ENCODE results near the gene RNGTT. TPM values are rescaled to one million over a fixed set of nuclear protein-coding genes. Genes with fewer than 3 reads are reported as not detected.

RNGTT gene
- total RNA-seq, 2 donors from 2014 or later, result 7.8 to 11.4 TPM

- Histone ChIP-seq H3K9ac (ENCODE audit: low read depth in 2 of 2, low read length in 2 of 2) (no peak overlapping the region), H3K27ac (no peak overlapping the region), H3K27me3 (no peaks in the 10 kb centered on the region), H3K4me1 (no peaks in the 10 kb centered on the region), H3K36me3 (no peaks in the 10 kb centered on the region), H3K9me3 (no peaks in the 10 kb centered on the region), H3K4me3 (no peak overlapping the region)
- TF ChIP-seq CTCF (IDR thresholded peaks at IDR 0.05), result no peak
- intact Hi-C loops (cut with DNase I), result no loop called here
- DNase-seq, result no peak
Measured at GRCh38 chr6:88611721-88612120, 351.7 kb downstream of the RNGTT start.

GRCh38 chr6:88609983-88610382 is 353.4 kb downstream of the RNGTT start:
- no peak for TF ChIP-seq CTCF (IDR thresholded peaks at IDR 0.05)
- H3K36me3 ChIP-seq, result no peaks in the 10 kb centered on the region
- no peak overlapping the region for H3K9ac ChIP-seq (ENCODE audit: low read depth in 2 of 2, low read length in 2 of 2)
- no peak for DNase-seq
- H3K9me3 ChIP-seq, result no peaks in the 10 kb centered on the region
- no peaks in the 10 kb centered on the region for H3K27me3 ChIP-seq
- intact Hi-C loops (cut with DNase I), result no loop called here
- H3K4me3 ChIP-seq, result no peak overlapping the region
- H3K27ac ChIP-seq, result no peak overlapping the region
- H3K4me1 ChIP-seq, result no peaks in the 10 kb centered on the region

GRCh38 chr6:88605271-88605670 is 358.1 kb downstream of the RNGTT start:
- intact Hi-C loops (cut with DNase I), result no loop called here
- Histone ChIP-seq H3K9me3 (no peaks in the 10 kb centered on the region), H3K9ac (ENCODE audit: low read depth in 2 of 2, low read length in 2 of 2) (no peak overlapping the region), H3K4me1 (no peaks in the 10 kb centered on the region), H3K36me3 (no peaks in the 10 kb centered on the region), H3K27ac (no peak overlapping the region), H3K27me3 (no peaks in the 10 kb centered on the region), H3K4me3 (no peak overlapping the region)
- no peak for DNase-seq
- no peak for TF ChIP-seq CTCF (IDR thresholded peaks at IDR 0.05)

GRCh38 chr6:88599571-88599970 is 363.8 kb downstream of the RNGTT start:
- Histone ChIP-seq H3K4me1 (no peaks in the 10 kb centered on the region), H3K4me3 (no peak overlapping the region), H3K36me3 (no peaks in the 10 kb centered on the region), H3K9ac (ENCODE audit: low read depth in 2 of 2, low read length in 2 of 2) (no peak overlapping the region), H3K27me3 (no peaks in the 10 kb centered on the region), H3K27ac (no peak overlapping the region), H3K9me3 (no peaks in the 10 kb centered on the region)
- intact Hi-C loops (cut with DNase I), result no loop called here
- no peak for TF ChIP-seq CTCF (IDR thresholded peaks at IDR 0.05)
- no peak for DNase-seq

GRCh38 chr6:88596801-88597200 is 366.6 kb downstream of the RNGTT start:
- DNase-seq, result no peak
- Histone ChIP-seq H3K9me3 (no peaks in the 10 kb centered on the region), H3K9ac (ENCODE audit: low read depth in 2 of 2, low read length in 2 of 2) (no peak overlapping the region), H3K4me3 (no peak overlapping the region), H3K36me3 (no peaks in the 10 kb centered on the region), H3K27ac (no peak overlapping the region), H3K27me3 (no peaks in the 10 kb centered on the region), H3K4me1 (no peaks in the 10 kb centered on the region)
- TF ChIP-seq CTCF (IDR thresholded peaks at IDR 0.05), result no peak
- intact Hi-C loops (cut with DNase I), result no loop called here

- no peak for DNase-seq
- H3K9me3 ChIP-seq, result no peaks in the 10 kb centered on the region
- no peak overlapping the region for H3K27ac ChIP-seq
- no peak overlapping the region for H3K9ac ChIP-seq (ENCODE audit: low read depth in 2 of 2, low read length in 2 of 2)
- no peaks in the 10 kb centered on the region for H3K27me3 ChIP-seq
- TF ChIP-seq CTCF (IDR thresholded peaks at IDR 0.05), result no peak
- no peaks in the 10 kb centered on the region for H3K36me3 ChIP-seq
- intact Hi-C loops (cut with DNase I), result no loop called here
- no peaks in the 10 kb centered on the region for H3K4me1 ChIP-seq
- H3K4me3 ChIP-seq, result no peak overlapping the region
Measured at GRCh38 chr6:88588938-88589337, 374.5 kb downstream of the RNGTT start.

Measured in colonic mucosa (tissue), 4 donors.